HG03280 (cell line): Measurements from ENCODE around the gene OR6V1.
"Not testable (repeated sequence)": the region's sequence is repeated elsewhere in the genome, so short reads cannot be mapped to it uniquely, and the experiment has no call there.

Experiments
- ATAC-seq: cut with Tn5 transposase; IDR thresholded peaks from one replicate; pipeline ENCODE4 v1.9.1; 2021; ENCODE audit warnings: mild to moderate bottlenecking, moderate library complexity; ENCODE audit not compliant: unreplicated experiment

OR6V1 gene

GRCh38 chr7:143042159-143042789 lies 9.9 kb upstream of the OR6V1 start:
- no peak for ATAC-seq

GRCh38 chr7:143042790-143043271 lies 9.3 kb upstream of the OR6V1 start:
- no peak for ATAC-seq

- no peak for ATAC-seq
Measured at GRCh38 chr7:143043391-143043790, 8.8 kb upstream of the OR6V1 start.

GRCh38 chr7:143046426-143046851 lies 5.7 kb upstream of the OR6V1 start:
- no peak for ATAC-seq

DNA sequence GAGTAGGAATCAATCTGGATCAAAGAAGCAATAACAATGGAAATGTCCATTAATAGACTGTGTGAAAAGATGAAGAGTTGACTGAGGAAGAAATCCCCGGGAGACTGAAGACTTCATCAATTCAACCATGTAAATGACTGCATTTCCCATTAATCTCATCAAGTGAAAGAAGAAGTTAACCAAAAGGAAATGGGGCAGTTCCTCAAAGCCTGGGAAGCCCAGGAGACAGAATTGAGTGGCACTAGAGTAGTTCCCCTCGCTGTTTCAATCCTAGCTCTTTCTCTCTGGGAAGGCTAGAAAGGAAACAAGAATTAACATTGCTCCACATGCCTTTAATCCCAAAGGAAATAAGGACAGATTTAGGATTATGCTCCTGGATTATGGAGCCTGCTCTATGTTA lies 4.8 kb upstream of the OR6V1 start:
- ATAC-seq: no peak

DNA sequence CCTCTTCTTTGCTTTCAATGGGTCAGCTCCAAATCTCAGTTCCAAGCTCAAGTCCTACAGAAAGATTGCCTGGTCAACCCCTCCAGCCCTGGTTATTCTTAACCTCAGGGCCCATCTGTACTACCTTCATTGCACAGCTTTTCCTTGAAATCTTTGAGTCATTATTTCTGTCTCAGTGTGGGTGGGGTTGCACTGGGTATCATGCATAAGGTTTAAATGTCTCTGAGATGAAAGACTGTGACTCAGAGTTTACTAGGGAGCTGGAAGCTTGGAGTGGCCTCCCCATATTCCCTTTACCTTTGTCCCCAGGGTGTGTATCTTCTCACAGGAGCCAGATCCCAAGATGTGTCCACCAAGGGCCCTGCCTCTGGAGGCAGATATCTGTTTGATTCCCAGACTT lies 3.3 kb upstream of the OR6V1 start:
- ATAC-seq: no peak

- ATAC-seq: no peak
Measured at GRCh38 chr7:143049362-143049761, 2.8 kb upstream of the OR6V1 start.

DNA sequence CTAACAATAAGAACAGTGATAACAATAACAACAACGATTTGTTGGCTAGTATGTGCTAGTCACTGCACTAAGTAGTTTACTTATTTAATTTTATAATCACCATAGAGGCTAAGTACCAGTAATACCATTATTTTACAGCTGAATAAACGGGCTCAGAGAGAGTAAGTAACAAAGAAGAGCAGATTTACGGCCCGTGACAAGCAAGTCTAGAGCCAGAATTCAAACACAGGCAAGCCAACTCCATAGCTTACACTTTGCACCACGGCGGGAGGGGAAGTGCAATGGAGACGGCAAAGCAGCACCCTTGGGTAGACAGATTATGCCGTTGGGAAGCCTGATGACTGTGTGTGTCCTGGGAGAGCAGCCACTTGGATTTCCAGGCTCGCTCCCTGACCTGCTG lies 1.2 kb upstream of the OR6V1 start:
- ATAC-seq: no peak

DNA sequence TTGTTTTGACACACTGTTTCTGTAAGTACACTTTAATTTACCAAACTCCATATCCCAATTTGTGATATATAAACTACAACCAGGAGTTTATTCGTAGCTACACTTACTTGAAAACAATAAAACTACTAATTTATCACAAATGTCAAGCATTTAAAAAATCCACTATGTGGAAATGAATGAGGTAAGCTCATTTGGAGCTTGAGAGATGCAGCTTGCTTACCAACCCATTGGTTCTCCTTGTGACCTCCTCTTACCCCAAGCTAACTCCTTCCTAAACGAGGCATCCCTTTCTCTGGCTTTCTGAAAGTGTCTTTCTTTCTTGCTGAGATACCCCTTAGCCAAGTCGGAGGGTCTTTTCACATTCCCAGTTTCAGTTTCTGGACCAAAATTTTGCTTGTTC lies 2.5 kb downstream of the OR6V1 start:
- ATAC-seq: no peak

GRCh38 chr7:143055754-143056153 lies 3.6 kb downstream of the OR6V1 start:
- ATAC-seq: no peak

GRCh38 chr7:143063741-143064140 lies 11.6 kb downstream of the OR6V1 start:
- ATAC-seq: no peak

- no peak for ATAC-seq
Measured at GRCh38 chr7:143068446-143068845, 16.3 kb downstream of the OR6V1 start.

GRCh38 chr7:143069912-143070500 lies 17.9 kb downstream of the OR6V1 start:
- no peak for ATAC-seq

DNA sequence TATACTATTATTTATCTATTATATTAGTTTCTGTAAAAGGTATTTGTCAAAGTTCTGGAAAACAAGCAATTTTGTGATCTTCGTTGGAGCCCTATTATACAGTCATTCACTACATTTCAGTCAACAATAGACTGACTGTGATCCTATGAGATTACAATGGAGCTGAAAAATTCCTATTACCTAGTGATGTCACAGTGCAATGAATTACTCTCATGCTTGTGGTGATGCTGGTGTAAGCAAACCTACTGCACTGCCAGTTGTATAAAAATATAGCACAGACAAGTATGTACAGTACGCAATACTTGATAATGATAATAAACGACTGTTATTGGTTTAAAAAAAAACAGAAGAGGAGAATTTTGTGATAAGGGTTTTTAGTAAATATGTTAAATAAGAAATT lies 21.4 kb downstream of the OR6V1 start:
- ATAC-seq: no peak

GRCh38 chr7:143074141-143074540 lies 22.0 kb downstream of the OR6V1 start:
- ATAC-seq: no peak

DNA sequence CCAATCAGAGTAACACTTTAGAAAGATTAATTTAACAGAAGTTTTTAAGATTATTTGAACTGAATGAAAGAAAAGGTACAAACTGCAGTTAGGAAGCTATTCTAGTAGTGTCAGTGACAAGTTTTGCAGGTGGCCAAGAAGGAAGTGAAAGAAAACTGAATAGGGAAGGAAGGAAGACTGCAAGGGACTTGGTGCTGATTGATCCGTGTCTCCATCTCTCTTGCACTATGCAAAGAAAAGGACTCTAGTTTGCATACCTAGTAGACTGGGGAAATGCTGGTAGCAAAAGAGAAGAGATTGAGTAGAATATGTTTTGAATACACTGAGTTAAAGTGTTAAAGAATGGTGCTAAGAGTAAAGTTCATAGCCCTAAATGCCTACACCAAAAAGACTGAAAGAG lies 33.0 kb downstream of the OR6V1 start:
- ATAC-seq: no peak

DNA sequence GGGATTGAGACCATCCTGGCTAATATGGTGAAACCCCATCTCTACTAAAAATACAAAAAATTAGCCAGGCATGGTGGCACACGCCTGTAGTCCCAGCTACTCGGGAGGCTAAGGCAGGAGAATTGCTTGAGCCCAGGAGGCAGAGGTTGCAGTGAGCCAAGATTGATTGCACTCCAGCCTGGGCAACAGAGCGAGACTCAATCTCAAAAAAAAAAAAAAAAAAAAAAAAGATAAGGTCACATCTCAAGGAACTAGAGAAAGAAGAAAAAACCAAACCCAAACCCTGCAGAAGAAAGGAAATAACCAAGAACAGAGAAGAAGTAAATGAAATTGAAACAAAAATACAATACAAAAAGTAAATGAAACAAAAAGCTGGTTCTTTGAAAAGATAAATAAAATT lies 33.5 kb downstream of the OR6V1 start:
- ATAC-seq: not testable (repeated sequence)

DNA sequence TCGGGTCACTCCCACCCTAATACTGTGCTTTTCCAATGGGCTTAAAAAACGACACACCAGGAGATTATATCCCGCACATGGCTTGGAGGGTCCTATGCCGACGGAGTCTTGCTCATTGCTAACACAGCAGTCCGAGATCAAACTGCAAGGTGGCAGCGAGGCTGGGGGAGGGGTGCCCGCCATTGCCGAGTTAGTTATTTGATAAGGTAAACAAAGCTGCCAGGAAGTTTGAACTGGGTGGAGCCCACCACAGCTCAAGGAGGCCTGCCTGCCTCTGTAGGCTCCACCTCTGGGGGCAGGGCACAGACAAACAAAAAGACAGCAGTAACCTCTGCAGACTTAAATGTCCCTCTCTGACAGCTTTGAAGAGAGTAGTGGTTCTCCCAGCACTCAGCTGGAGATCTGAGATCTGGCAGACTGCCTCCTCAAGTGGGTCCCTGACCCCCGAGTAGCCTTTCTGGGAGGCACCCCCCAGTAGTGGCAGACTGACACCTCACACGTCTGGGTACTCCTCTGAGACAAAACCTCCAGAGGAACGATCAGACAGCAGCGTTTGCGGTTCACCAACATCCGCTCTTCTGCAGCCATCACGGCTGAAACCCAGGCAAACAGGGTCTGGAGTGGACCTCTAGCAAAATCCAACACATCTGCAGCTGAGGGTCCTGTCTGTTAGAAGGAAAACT lies 36.5 kb downstream of the OR6V1 start:
- ATAC-seq: not testable (repeated sequence)

- no peak for ATAC-seq
Measured at GRCh38 chr7:143096146-143096545, 44.0 kb downstream of the OR6V1 start.

- not testable (repeated sequence) for ATAC-seq
Measured at GRCh38 chr7:143099579-143099978, 47.4 kb downstream of the OR6V1 start.
